HuH-7 (cell line): ENCODE measurements around the gene ARRB2.
"Not testable (repeated sequence)": the region's sequence is repeated elsewhere in the genome, so short reads cannot be mapped to it uniquely, and the experiment has no call there.

Source experiments
- DNase-seq: peaks from one replicate; pipeline ENCODE4 v3.0.0; 2011; ENCODE audit warnings: low spot score

ARRB2 gene

DNA sequence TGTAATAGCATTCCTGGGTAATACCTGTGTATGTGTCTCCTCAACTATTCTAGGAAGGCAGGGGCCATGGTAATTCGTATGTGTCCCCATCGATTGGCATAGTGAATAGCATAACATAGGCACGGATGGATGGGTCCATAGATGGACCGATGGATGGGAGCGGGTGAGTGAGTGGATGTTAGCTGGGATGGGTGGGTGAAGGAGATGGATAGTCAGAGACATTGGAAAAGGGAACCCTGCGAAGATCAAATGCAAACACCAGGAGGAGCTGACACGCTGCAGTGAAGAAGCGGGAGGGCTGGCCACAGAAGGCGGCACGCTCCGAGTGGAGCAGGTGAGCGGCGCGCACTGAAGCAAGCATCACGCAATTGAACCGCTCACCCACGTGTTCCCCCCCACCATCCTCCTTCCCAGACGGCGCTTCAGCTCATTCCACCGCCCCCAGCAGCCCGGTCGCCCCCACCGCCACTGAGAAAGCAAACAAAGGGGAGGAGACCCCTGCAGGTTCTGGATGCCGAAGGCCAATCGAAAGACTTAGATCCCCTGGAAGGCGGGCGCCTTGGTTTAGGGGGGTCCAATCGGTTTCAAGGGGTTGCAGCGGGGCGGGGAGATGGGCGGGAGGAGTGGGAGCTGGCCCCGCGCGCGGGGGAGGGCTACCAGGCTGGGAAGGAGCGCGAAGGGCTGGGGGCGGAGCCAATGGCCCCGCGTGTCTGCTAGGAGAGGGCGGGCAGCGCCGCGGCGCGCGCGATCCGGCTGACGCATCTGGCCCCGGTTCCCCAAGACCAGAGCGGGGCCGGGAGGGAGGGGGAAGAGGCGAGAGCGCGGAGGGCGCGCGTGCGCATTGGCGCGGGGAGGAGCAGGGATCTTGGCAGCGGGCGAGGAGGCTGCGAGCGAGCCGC is at the start of gene ARRB2:
TSS of gene ARRB2 (plus strand) at position 839 of the 899 bp plus-strand sequence. CDS start 90 bp downstream, outside the sequence.
- peak; percentile 95 for DNase-seq

DNA sequence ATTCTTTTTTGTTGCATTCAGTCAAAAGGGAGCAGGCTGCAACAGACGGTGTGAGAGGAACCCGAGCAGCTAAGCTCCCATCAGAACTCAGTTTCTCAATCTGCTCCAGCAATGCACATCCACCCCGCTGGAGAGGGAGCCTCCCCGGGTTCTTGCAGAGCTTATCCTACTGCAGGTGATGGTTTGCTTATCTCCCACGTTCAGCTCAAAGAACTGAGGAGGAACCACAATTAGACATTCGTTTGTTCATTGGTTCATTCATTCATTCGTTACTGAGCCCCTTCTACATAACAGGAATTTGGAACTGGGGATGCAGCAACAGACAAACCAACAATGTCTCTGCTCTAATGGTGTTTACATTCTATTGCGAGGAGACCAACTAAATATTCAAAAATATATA is 46.7 kb upstream of the ARRB2 start:
- DNase-seq = no peak

DNA sequence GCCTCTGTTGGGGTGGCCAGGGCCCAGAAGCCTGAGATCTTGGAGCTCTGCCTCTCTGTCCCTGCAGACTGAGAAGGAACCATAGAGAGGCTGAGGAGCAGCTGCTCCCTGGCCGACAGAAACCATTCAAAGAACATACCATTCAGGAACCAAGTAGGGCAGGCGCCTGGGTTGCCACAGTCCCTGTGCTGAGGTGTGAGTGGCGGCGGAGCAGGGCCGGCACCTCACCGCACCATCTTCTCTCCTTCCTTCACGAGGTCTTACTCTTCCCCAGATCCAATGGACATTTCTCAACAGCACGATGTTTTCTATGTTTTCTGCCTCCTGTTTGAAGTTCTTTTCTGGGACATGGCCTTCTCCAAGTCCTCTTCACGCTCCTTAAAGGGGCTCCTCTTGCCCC is 46.2 kb upstream of the ARRB2 start:
- no peak for DNase-seq

DNA sequence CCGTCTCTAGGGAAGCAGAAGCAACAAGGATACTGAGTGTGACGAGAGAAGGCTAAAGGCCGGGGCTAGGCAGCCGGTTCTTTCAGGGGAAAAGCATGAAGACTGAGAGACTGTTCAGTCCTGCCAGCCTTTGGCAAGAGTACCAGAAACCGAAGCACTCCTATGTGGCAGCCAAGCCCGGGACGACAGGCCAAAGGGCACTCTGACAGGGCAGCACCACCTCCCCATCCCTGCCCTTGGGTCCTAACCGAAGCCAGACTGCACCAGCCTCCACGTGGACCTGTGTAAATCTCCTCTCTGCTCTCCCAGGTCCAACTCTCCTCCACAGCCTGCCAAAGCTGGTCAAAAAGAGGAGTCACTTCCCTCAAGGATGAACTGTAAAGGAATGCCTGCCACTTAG is 45.4 kb upstream of the ARRB2 start:
- DNase-seq = no peak

DNA sequence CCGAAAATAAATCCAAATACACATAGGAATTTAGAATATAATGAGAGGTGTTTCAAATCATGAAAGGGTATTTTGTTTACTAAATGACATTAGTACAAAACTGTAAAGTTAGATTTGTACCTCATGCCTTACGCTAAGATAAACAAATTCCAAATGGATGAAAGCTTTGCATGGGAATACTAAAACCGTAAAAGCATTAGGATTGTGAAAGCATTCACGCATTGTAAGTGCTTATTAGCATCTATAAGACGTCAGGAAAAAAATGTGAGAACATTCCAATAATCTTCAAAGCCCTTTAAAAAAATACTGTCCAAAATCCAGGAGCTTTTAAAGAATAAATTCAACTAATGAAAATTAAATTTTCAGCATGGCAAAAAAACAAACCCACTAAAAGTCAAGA is 44.1 kb upstream of the ARRB2 start:
- no peak for DNase-seq

DNA sequence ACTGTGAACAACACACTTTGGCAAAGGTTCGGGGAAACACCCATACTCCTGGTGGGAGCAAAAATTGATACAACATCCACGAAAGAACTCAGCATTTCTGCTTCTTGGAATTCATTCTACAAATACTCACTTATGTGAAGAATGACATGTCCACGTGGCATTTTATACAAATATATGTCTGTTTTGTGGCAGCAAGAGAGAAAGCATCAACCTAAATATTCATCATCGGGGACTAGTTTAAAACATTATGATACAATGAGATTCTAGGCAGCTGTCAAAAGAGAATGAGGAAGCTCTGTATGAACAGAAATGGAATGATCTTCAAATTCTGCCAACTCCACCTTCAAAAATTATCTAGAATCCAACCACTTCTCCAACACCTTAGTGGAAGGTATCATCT is 43.3 kb upstream of the ARRB2 start:
- DNase-seq = no peak

DNA sequence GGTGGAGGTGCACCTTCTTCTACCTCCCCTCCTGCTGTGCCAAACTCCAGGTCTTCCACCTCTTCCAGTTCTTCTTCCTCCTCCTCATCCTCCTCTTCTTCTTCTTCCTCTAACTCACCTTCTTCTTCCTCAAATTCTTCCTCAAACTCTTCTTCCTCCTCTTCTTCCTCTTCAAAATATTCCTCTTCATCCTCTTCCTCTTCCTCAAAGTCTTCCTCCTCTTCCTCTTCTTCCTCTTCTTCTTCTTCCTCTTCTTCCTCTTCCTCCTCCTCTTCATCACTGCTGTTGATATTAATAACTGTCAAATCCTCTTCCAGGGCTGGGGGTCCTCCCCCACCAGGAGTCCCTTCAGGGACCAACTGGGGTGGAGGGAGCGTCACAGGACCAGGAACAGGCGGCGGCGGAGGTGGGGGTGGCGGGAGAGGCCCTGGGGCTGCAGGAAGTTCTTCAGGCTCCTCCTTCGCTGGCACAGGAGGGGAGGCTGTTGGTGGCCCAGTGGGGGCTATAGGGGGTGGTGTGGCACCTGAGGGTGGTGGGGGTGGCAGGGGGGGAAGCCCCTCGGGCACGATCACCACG is 38.3 kb upstream of the ARRB2 start:
- DNase-seq = no peak

DNA sequence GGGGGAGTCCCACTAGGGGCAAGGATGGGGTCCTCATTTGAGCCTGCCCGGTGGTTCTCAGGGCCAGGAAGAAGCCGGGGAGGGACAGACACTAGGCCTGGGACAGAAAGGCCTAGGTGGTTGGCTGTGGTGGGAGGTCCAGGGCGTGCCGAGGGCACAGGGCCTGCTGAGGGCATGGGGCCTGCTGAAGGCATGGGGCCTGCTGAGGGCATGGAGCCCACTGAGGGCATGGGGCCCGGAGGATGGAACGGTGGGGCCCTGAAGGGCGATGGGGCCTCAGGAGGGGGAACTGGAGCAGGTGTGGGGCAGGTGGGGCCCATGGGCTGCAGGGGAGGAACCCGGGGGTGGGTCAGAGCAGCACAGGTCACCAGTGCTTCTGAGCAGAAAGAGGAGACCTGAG is 37.7 kb upstream of the ARRB2 start:
- DNase-seq = no peak

DNA sequence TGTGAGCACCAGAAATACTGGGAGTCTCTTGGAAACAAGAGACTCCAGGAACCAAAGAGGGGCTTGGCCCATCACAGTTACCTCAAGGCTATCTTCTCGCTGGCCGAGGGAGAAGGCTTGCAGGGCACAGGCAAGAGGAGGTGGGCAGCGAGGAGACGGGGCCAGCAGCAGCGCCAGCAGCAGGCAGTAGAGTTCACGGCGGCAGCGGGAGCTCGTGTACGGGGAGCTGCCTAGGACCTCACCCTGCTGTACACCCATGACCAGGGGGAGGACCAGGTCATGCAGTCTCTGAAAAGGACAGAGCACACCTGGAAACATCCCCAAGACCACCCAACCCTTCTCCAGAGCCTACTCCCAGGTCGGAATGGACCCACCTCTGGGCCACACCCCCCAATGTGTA is 37.3 kb upstream of the ARRB2 start:
- no peak for DNase-seq

DNA sequence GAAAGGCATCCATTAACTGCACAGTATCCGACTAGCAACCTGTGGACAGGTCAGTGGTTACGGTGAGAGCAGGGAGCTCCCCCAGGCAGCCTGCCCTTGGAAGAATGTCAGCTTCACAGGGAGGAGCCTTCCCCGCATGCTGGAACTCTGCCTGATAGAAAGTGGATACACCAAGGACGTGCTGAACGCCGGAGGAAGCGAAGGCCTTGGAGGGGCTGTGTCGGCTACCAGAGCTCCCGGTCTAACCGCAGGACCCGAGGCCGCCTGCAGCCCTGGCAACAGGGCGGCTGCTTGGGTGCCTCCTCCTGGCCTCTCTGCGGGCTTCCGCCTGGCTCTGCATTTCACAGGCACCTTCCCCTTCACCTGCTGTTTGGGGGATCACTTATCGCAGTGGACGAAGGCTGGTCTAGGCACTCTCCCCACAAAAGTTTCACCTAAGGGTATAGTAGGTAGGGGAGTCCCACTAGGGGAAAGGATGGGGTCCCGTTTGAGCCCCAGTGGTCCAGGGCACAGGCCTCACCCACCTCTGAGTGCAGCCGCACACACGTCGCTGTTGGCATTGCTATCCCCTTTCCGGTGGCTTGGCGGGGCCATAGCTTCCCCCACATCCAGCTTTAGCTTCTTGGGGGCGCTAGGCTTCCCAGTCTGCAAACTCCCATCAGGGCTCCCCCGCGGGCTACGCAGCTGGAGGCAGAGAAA is 36.3 kb upstream of the ARRB2 start:
- no peak for DNase-seq

DNA sequence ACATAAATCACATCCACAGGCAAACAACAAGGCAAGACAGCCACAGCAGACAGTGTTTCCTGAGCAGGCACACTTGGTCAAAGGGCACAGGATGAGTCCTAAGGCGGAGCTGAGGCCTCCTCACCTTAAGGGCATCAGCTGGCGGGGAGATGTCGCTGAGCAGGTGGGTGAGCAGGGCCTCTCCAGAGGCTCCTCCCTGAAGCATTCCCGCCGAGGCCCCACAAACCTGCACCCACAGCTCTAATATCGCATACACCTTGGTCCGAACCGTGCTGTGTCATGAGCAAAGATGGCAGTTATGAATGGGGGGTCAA is 35.8 kb upstream of the ARRB2 start:
- DNase-seq = no peak

DNA sequence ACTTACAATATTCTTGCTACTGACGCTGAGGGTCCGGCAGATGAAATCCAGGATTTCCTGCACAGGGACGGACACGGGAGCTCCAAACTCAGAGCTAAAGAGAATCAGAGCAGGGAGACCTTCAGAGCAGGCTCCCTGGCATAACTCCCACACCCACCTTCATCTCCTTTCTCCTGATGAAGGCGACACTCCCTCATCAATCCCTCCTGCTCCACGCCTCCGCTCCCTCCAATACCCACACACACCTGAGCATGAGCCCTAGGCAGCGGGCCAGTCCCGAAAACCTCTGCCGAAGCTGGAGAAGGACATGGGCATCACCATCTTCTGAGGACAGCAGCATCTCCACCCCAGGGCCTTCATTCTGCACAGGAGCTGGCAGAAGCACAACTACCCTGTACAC is 34.6 kb upstream of the ARRB2 start:
- no peak for DNase-seq

DNA sequence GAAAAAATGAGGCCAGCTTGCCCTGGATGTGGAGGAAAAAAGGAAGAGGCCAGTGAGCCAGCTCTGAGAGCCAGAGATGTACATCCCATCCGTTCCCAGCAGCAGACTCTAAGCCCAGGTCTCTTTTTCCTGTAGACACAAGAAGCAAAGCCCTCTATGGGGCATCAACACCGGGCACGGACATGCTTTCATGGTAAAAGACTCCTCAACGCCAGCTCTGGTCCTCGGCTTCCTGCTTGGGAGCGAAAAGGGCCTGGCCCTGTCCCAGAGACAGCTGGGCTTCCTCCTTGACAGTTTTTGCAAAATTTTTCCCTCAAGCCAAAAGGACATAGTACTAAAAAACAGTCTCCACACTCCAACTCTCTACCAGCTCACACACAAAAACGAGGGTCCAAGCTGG is 33.6 kb upstream of the ARRB2 start:
- DNase-seq = no peak

DNA sequence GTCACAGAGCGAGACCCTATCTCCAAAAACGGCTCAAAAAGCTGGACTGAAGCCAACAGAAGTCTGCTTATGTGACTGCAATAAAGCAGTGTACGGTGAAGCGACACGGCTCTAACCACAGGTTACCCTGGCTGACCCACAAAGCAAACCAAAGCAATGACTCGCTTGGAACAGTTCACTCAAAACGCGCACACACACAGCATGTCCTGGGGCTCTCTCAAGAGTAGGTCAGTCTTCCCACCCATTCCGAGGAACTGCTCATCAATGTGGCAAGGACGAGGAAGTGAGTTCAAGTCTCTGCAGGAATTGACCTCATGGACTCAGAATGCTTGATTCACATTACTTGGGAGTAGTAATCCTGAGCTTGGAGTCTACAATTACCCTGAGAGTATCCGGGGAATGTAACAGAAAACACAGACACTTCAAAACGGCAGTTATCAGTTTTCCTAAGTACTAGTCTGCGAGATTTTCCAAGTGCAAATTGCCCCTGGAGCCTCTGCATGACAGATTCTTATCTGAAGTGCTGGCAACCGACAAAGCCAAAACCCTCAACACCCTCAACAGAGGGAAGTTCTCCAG is 31.9 kb upstream of the ARRB2 start:
- DNase-seq = peak; percentile 27

DNA sequence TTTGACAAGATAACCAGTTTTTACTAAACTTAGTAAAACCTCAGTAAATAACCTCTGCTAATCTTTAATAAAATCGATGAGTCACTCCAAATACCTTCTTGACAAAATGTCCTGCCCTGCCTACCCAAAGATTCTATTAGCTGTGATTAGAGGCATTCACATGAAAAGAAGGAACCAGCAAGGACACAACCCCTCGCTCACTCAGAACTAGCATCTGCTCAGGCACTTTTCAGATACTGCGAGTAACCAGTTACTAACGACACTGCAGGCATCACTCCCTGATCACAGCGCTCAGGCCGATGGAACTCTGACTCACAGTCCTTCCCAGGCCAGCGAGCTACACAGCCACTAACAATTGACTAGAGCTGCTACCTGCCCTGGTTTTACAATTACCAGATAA is 30.8 kb upstream of the ARRB2 start:
- DNase-seq = peak; percentile 39

DNA sequence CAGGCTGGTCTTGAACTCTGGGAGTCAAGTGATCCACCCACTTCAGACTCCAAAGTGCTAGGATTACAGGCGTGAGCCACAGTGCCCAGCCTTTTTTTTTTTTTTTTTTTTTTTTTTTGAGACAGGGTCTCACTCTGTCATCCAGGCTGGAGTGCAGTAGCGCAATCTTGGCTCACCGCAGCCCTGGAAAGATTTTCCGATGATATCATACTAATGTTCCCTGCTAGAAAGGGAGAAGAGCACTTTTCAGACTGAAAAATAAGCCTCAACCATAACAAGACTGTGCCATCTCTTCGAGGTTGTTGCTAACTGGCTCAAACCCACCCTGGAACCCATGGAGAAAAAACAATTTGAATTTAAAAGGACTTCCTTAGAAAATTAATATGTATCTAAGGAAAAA is 26.7 kb upstream of the ARRB2 start:
- DNase-seq = not testable (repeated sequence)

DNA sequence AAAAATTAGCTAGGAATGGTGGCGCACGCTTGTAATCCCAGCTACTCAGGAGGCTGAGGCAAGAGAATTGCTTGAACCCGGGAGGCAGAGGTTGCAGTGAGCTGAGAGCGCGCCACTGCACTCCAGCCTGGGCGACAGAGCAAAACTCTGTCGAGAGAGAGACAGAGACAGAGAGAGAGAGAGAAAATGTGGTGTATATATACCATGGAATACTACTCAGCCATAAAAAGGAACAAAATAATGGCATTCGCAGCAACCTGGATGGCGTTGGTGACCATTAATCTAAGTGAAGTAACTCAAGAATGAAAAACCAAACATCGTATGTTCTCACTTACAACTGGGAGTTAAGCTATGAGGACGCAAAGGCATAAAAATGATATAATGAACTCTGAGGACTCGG is 20.6 kb upstream of the ARRB2 start:
- not testable (repeated sequence) for DNase-seq

DNA sequence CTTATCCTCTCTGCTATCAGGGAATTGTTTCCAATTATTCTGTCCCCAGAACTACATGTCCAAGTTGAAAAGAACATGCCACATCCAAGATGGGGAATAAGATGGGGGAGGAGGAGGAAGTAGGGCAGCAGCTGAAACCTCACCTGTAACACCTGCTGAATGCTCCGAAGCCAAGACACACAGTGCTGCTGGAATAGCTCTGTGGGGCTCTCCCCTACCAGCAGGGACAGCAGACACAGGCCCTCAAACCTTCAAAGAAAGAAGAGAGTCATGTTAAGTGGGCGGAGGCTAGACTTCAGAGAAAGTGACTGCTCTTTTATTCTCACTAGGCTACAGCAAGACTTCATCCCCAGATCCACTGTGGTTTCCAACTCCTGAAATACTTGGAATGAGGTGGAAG is 19.7 kb upstream of the ARRB2 start:
- DNase-seq = no peak

DNA sequence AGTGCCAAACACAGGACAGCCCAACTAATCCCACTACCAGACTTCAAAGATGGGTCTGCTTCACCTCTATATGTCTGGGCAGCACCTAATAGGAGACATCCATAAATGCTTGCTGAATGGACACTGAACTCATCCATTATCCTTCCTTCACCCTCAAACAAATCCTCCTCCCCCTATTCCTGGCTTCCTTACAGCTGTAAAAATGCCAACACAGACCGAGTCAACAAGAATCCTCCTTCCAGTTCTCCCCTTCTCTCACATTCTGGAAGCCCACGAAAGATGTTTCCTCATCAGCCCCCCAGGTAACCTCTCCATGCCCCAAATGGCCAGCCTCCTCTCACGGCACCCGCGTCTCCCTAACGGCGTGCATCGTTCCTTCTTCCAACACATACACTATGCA is 18.7 kb upstream of the ARRB2 start:
- DNase-seq = no peak

DNA sequence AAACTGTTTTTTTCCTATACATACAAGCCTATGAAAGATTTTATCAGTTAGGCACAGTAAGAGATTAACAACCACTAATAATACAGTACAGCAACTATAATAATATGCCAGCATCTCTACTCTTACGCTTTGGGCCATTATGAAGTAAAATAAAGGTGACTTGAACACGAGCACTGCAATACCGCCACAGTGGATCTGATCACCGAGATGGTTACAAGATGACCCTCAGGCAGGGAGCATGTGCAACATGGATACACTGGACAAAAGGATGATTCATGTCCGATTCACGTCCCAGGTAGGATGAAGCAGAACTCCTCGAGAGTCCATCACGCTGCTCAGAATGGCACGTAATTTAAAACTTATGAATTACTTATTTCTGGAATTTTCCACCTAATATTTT is 17.0 kb upstream of the ARRB2 start:
- no peak for DNase-seq

DNA sequence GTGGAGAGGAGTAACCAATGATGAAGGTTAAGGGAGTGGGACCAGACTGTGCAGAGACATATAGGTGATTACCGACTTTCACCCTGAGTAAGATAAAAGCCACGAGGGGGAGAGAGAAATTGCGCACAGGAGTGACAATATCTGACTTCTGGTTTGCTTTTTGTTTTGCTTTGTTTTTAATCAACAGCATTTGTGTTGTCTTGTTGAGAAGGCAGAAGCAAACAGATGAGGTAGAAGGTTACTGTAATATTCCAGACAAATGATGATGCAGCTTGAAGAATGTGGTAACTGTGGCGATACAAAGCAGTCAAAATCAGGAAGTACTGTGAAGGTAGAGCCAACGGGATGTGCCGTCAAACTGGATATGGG is 14.0 kb upstream of the ARRB2 start:
- DNase-seq = no peak

DNA sequence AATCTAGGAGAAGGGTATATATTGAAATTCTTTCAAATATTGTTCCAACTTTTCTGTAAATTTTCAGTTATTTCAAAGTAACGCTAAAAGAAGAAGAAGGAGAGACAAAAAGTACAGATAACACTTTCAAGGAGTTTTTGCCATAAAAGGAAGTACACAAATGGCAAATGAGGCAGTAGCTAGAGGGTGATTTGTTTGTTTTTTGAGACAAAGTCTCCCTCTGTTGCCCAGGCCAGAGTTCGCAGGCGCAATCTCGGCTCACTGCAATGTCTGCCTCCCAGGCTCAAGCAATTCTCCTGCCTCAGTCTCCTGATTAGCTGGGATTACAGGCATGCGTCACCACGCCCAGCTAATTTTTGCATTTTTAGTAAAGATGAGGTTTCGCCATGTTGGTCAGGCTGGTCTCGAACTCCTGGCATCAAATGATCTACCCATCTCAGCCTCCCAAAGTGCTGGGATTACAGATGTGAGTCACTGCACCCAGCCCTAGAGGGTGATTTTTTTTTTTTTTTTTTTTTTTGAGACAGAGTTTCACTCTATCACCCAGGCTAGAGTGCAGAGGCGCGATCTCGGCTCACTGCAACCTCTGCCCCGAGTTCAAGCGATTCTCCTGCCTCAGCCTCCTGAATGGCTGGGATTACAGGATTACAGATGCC is 10.9 kb upstream of the ARRB2 start:
- DNase-seq = not testable (repeated sequence)

DNA sequence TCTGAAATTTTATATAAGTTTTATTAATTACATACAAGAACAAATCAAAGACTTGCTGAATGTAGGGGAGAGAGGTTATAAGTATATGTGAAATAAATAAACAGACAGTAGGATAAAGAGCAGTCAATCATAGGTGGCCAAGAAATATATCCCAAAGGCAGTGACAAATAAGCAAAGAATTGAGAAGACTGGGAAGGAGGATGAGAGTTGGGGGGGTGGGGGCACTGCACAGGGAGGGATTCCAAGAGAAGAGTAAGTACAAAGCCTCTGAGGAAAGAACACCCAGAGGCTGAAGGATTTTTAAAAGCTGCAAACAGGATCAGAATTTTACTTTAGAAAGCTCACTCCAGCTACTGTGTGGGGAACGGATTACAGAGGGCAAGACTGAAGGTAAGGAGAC is 9.3 kb upstream of the ARRB2 start:
- DNase-seq = no peak
